Stomach (tissue), 9 donors: ENCODE measurements around the gene GBX1. TPM values are rescaled to one million over a fixed set of nuclear protein-coding genes. Genes with fewer than 3 reads are reported as not detected.

Experiments used
- DNase-seq, 2 donors: peaks; one replicate each; pipeline versions ENCODE4 v3.0.0 to v3.0.0-alpha.2; 2013 to 2019
- H3K27ac ChIP-seq, 5 donors: fragments of 200-600 bp in 4 of 5; sonication (generic) in 4 of 5; one replicate each; pipeline ENCODE4 v1.5.1; 2013 to 2019; ENCODE audit warnings: mild to moderate bottlenecking in 1 of 5, moderate library complexity in 1 of 5
- H3K27me3 ChIP-seq, 3 donors: fragments of 200-600 bp; sonication (generic); one replicate each; pipeline ENCODE4 v1.5.1; 2017 to 2019; ENCODE audit warnings: mixed run types in 1 of 3
- H3K36me3 ChIP-seq, 4 donors: fragments of 200-600 bp; sonication (generic); 1 replicate in 3 of 4; 2 replicates in 1 of 4; pipeline ENCODE4 v1.5.1; 2016 to 2019
- H3K4me1 ChIP-seq, 4 donors: fragments of 200-600 bp; sonication (generic); one replicate each; pipeline ENCODE4 v1.5.1; 2016 to 2019
- H3K4me3 ChIP-seq, 4 donors: fragments of 200-600 bp; sonication (generic) in 3 of 4; one replicate each; pipeline ENCODE4 v1.5.1; 2016 to 2019; ENCODE audit warnings: mild to moderate bottlenecking in 1 of 4
- H3K9me3 ChIP-seq, 4 donors: fragments of 200-600 bp; sonication (generic); one replicate each; pipeline ENCODE4 v1.5.1; 2016 to 2019
- CTCF ChIP-seq, 7 experiments: fragments of 450-650 bp in 4 of 7; fragments of 200-600 bp in 3 of 7; sonication (generic) in 3 of 7; IDR thresholded peaks; one replicate each; pipeline ENCODE4 v1.5.1; 2016 to 2019; ENCODE audit warnings: antibody characterized with exemption in 7 of 7, control low read depth in 2 of 7, mild to moderate bottlenecking in 1 of 7
- EP300 ChIP-seq: sonication (generic); formaldehyde crosslinking; IDR thresholded peaks from one replicate; pipeline ENCODE4 v1.6.1; 2017; ENCODE audit warnings: antibody characterized with exemption
- POLR2A ChIP-seq, 4 donors: fragments of 450-650 bp; IDR thresholded peaks; one replicate each; pipeline ENCODE4 v1.6.1; 2016; ENCODE audit warnings: antibody characterized with exemption in 4 of 4, control low read depth in 2 of 4, mild to moderate bottlenecking in 1 of 4, moderate library complexity in 1 of 4
- POLR2AphosphoS5 ChIP-seq, 3 donors: sonication (generic); formaldehyde crosslinking; IDR thresholded peaks; one replicate each; pipeline ENCODE4 v1.6.1; 2016; ENCODE audit warnings: antibody characterized with exemption in 3 of 3
- WGBS, 5 donors: extraction: QIAGEN DNeasy Blood & Tissue Kit in 3 of 5; methylation state at CpG; one replicate each; pipeline versions ENCODE4 v1.1.5 to v1.1.7; 2013 to 2018; 5-methylcytosine and 5-hydroxymethylcytosine counted together
- intact Hi-C: fragments of 100-400 bp; cut with DNase I; formaldehyde crosslinking; loops from one replicate; pipeline ENCODE4 v1.15.1; 2023; ENCODE audit warnings: low total_unique reads
- polyA plus RNA-seq, 3 donors: library from polyadenylated mRNA; stranded (reverse); fragments of 200-250 nt; gene quantifications; one replicate each; pipeline ENCODE4 v1.2.3, GENCODE V29; 2013
- total RNA-seq, 5 donors: library from RNA; depleted of rRNA; stranded (reverse); fragments of >200 nt; gene quantifications; one replicate each; pipeline versions ENCODE4 v1.1.0 to v1.2.3, GENCODE V29; 2014 to 2016
- donor health status: healthy with polysubstance abuse.
- donor health status: Bipolar disorder and iron deficiency.
- donor health status: healthy.

Gene GBX1
- total and polyA plus RNA-seq, 8 donors: not detected

- Histone ChIP-seq H3K4me3 (peak overlapping the region in 3 of 4 donors; percentile 40 to 48 (median 42)), H3K9me3 (no peaks in the 10 kb centered on the region), H3K27me3 (no peaks in the 10 kb centered on the region), H3K4me1 (peaks cover 14 to 32% (median 24%) of the 10 kb centered on the region in 4 donors), H3K36me3 (peaks cover 47 to 90% (median 82%) of the 10 kb centered on the region in 4 donors), H3K27ac (no peak overlapping the region)
- 86 to 91% (median 90%) methylated on average over 13 to 14 of the region's 14 CpGs for WGBS, 5 donors
- no peak for DNase-seq
- intact Hi-C loops: loop anchor here (5.0 kb wide), 1 partner anchor 42 kb away; the partner anchor contains the start of gene GBX1
- TF ChIP-seq POLR2A (IDR thresholded peaks at IDR 0.05) (no peak), CTCF (IDR thresholded peaks at IDR 0.05) (no peak), EP300 (no peak), POLR2AphosphoS5 (IDR thresholded peaks at IDR 0.05) (no peak)
Observed at GRCh38 chr7:151124899-151125399, 42.5 kb downstream of the GBX1 start.

GRCh38 chr7:151124481-151124880, 43.0 kb downstream of the GBX1 start:
- no peaks in the 10 kb centered on the region for H3K27me3 ChIP-seq
- peaks cover 14 to 32% (median 24%) of the 10 kb centered on the region in 4 donors for H3K4me1 ChIP-seq
- H3K4me3 ChIP-seq: no peak overlapping the region
- H3K9me3 ChIP-seq: no peaks in the 10 kb centered on the region
- WGBS, 5 donors: 86 to 89% (median 87%) methylated on average over 1 to 7 of the region's 7 CpGs
- H3K36me3 ChIP-seq: peaks cover 47 to 90% (median 82%) of the 10 kb centered on the region in 4 donors
- TF ChIP-seq EP300 (no peak), POLR2AphosphoS5 (IDR thresholded peaks at IDR 0.05) (no peak), POLR2A (IDR thresholded peaks at IDR 0.05) (no peak), CTCF (IDR thresholded peaks at IDR 0.05) (no peak)
- H3K27ac ChIP-seq: no peak overlapping the region
- DNase-seq: no peak
- intact Hi-C loops: no loop called here

GRCh38 chr7:151123822-151124464, 43.6 kb downstream of the GBX1 start:
- peaks cover 14 to 32% (median 24%) of the 10 kb centered on the region in 4 donors for H3K4me1 ChIP-seq
- DNase-seq: peak; percentile 90 to 95
- peaks cover 47 to 90% (median 82%) of the 10 kb centered on the region in 4 donors for H3K36me3 ChIP-seq
- no peaks in the 10 kb centered on the region for H3K9me3 ChIP-seq
- 33 to 51% (median 41%) methylated on average over 20 to 24 of the region's 24 CpGs for WGBS, 5 donors
- intact Hi-C loops: no loop called here
- TF ChIP-seq CTCF (IDR thresholded peaks at IDR 0.05) (peak in 5 of 7 experiments; percentile 93 to 98 (median 95)), POLR2A (IDR thresholded peaks at IDR 0.05) (no peak), POLR2AphosphoS5 (IDR thresholded peaks at IDR 0.05) (peak in 2 of 3 donors; percentile 41 to 73)
- no peak overlapping the region for H3K4me3 ChIP-seq
- no peak overlapping the region for H3K27ac ChIP-seq
- H3K27me3 ChIP-seq: no peaks in the 10 kb centered on the region

- no peak overlapping the region for H3K27ac ChIP-seq
- no peaks in the 10 kb centered on the region for H3K9me3 ChIP-seq
- 89 to 92% (median 91%) methylated on average over 43 to 50 of the region's 50 CpGs for WGBS, 5 donors
- peaks cover 47 to 90% (median 82%) of the 10 kb centered on the region in 4 donors for H3K36me3 ChIP-seq
- H3K27me3 ChIP-seq: no peaks in the 10 kb centered on the region
- H3K4me1 ChIP-seq: peaks cover 14 to 32% (median 24%) of the 10 kb centered on the region in 4 donors
- no peak for DNase-seq
- TF ChIP-seq EP300: no peak
- no peak for TF ChIP-seq POLR2A (IDR thresholded peaks at IDR 0.05)
- TF ChIP-seq POLR2AphosphoS5 (IDR thresholded peaks at IDR 0.05): no peak
- no peak for TF ChIP-seq CTCF (IDR thresholded peaks at IDR 0.05)
- no peak overlapping the region for H3K4me3 ChIP-seq
- intact Hi-C loops: no loop called here
Observed at GRCh38 chr7:151123158-151123821, 44.2 kb downstream of the GBX1 start.
